Muscle of arm (tissue), 12 donors: ENCODE results near the gene ABO. TPM values are rescaled to one million over a fixed set of nuclear protein-coding genes. Genes with fewer than 3 reads are reported as not detected.
"Not testable (repeated sequence)": the region's sequence is repeated elsewhere in the genome, so short reads cannot be mapped to it uniquely, and the experiment has no call there.

Experiments used
- DNase-seq: peaks from one replicate; pipeline ENCODE4 v3.0.0-alpha.2; 2013
- polyA plus RNA-seq, 12 donors: library from polyadenylated mRNA; unstranded; fragments of 120-200 nt; gene quantifications; one replicate each; pipeline ENCODE4 v1.2.1, GENCODE V29; 2013; ENCODE audit not compliant: insufficient read length in 12 of 12

The ABO gene
- polyA plus RNA-seq, 12 donors: 0.57 to 28.3 (median 2.6) TPM; not detected in 1

GRCh38 chr9:133246562-133246961 lies 28.4 kb downstream of the ABO start:
- no peak for DNase-seq

- no peak for DNase-seq
Observed at GRCh38 chr9:133242991-133243390, 32.0 kb downstream of the ABO start.

DNA sequence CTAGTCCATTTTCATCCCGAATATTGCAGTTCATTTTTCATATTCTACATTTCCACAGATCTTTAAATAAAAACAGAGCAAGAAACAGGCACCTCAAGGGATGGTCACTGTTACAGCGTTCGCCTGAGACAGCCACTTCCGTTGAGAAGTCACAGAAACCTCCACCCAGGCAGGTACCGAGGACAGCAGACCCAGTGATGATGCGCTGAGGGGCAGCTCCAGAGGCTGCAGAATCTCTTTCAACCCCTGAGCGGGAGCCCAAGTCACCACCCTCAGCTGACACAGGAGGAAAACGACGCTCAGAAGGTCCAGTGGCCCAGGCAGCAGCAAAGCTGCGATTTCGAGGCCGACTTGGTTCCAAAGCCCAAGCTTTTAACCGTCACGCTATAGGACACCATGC lies 32.8 kb downstream of the ABO start:
- no peak for DNase-seq

DNA sequence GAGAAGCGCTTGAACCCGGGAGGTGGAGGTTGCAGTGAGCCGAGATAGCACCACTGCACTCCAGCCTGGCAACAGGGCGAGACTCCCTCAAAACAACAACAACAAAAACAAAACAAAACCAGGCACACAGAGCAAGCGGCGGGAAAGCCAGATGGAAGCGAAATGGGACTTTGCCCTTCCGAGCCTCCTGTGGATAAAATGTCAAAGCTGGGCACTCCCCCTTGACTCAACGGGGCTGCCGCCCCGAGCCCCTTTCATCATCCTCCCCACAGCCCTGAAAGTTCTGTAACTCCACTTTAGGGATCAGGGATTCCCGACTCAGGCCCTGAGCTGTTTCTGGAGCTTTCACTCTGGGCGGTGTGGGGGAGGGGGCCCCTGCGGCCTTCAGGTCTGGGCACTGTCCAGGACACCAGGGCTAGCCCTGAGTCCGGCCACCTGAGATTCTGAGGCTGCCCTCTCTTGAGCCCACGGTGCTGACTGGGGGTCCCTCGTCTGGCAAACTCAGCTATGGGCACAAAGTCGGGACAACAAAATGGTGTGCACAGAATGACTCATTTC lies 35.4 kb downstream of the ABO start:
- DNase-seq: no peak

DNA sequence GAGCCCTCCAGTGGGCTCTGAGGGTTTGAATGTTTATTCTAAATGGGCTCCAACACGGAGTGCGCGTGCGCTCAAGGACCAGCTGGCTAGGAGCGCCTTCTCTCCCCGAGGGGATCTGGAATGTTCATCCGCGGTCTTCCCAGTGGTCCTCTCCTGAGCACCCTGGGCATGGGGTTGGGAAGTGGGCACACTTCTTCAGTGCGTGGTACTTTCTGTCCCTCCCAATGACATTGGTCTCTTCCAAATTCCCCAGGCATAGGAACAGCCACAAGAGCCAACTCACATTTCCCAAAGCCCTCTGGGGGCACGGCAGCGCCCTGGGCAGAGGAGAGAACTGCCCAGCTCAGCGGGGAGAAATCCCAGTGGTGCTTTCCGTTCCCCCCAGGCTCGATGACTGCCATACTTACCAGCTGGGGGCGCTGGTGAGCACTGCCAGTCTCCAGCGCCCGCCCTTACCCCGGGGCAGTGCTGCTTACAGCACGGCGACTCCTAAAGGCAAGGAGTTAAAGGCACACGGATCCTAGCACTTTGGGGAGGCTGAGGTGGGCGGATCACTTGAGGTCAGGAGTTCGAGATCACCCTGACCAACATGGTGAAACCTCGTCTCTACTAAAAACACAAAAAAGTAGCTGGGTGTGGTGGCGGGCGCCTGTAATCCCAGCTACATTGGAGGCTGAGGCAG lies 36.0 kb downstream of the ABO start:
- peak; percentile 53 for DNase-seq

GRCh38 chr9:133238272-133238850 lies 36.6 kb downstream of the ABO start:
- DNase-seq: peak; percentile 75

DNA sequence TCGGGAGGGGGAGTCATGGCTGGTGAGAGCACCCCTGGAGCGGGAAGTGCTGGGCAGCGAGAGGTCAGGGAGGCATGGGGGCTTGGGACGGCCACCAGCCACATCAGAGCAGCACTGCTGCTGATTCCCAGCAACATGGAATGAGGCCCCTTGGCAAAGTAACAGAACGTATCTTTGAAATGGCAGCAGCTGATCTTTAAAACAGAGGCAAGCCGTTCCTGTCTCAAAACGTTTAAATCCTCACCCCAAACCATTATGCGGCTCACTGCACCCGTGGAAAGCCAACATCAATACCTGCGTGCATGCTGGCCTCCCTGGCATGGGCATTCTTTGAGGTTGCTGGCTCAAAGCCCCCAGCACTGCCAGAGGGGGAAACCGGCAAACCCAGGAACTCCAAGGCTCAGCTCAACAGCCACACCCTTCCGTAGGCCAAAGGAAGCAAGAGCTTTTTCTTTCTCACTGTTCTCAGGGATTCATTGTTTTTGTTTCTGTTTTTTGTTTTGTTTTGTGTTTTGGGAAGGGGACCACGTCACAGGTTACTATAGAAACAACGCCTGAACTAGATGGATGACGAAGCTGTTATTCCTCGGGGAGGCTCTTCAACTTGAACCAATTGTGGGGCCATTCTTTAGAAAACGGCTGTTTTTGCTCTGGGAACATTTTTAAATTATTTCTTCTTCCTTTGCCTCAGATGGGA lies 37.8 kb downstream of the ABO start:
- peak; percentile 78 for DNase-seq

DNA sequence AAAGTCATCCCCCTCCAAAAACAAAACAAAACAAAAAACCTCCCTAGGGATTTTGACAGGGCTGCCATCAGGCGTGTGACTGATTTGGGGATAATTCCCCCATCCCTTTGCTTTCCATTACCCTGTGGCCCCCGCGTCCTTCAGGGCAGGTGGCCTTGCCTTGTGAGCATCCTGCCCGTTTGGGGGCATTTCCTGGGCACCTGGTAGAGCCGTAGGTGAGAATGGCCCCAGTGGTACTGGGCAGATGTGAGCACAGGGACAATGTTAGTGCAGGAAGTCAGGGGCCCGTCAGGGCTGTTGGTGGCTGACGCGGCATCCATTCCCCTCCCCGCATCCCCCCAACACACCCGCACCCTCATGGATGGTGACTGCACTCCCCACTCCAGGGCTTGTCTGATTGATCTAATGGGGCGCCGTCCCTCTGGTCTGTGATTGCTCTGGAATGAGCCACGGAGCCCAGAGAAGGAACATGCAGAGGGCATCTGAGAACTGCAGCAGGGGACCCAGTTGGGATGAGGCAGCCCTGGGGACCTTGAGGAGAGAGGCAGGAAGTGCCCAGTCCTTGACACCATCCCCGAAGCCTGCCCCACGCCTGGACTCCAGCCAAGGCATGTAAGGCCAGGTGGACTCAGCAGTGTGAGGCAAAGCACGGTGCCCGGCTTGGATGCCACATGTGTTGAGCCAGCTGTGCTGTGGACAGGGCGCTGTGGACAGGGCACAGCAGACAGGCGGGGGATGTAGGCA lies 38.5 kb downstream of the ABO start:
- DNase-seq: not testable (repeated sequence)

DNA sequence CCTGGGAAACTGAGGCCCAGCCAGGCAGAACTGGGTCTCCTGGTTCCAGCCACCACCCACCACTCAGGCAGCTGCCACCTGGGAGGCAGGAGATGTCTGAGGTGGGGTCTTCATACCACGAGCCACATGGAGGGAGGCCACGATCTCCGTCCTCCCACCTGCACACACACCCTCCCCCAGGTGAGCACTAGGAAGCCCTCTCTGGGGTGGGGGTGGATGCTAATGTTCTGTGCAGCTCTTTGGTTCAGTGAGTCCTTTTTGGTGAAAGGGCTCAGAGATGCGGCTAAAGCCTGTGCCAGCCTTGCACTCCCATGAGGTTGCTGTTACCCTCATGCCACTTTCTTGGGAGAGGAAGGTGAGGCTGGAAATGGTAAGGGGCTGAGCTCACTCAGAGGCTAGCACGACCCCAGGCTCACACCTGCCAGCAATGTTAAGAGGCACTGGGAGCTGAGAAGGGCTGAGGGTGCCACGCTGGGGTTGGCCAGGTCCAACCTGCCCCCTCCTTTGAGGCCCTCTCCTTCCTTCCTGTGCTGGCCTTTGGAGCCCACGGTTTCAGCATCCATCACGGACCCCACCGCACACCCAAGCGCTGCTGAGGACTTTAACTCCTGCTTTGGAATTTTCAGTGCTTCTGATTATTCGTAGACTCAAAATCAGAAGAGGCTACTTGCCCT lies 39.3 kb downstream of the ABO start:
- DNase-seq: no peak

GRCh38 chr9:133234577-133235322 lies 40.3 kb downstream of the ABO start:
- DNase-seq: no peak

DNA sequence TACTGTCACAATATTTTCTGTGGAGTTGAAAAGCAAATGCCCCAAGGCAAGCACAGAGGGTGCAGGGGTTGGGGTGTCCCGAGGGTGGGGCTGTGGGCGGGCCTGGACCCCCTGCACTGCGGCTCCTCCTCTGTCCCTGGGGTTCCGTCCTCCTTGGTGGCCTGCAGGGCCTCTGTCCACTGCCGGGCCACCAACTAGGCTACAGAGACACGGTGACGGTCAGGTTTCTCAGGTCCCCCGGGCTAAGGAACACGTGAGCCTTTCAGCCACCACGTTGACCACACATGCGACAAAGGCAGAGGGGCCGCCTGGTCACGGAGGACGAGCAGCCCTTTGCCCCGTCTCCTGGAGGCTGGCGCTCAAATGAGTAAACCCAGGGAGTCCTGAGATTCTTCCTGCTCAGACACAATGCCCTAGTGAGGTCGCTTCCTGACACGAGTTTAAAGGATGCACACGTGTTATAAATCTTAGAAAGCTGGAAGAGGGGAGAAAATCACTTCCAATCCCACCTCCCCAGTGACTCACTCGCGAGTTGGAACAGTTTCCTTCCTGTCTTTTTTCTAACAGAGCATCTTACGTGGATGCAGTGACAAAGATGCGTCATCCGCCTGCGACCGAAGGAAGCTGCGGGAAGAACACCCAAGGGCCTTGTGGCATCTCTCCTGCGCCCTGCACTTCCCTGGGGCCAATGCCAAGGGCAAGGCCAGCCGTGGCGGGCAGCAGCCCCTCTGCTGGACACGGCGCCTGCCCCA lies 41.1 kb downstream of the ABO start:
- no peak for DNase-seq

- not testable (repeated sequence) for DNase-seq
Observed at GRCh38 chr9:133231934-133232568, 43.0 kb downstream of the ABO start.

DNA sequence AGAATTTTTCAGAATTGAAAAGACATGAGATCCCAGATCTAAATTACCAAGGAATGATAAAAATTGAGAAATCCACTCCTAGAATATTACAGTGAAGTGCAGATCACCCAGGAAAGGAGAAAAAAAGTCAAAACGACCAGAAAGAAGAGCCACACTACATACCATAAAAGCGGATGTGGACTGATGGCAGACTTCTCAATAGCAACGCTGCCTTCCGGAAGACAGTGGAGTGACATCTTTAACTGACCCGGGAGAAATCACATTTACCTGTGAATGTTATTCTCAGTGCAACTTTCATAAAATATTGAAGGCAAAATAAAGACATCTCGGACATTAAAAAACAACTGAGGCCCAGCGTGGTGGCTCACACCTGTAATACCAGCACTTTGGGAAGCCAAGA lies 44.5 kb downstream of the ABO start:
- DNase-seq: not testable (repeated sequence)

DNA sequence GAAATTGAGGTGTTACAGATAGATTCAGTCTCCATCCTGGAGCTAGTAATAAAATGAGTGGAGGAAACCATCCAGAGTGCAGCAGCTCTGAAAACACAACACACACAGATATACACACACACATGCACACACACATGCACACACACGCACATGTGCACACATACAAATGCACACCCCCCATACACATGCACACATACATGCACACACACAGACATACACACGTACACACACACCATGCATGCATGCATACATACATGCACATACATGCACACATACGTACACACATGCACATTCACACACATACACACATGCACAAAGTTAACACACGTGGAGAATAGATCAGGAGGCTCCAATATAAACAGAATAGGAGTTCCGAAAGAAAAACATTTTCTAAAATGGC lies 44.9 kb downstream of the ABO start:
- DNase-seq: no peak

- DNase-seq: not testable (repeated sequence)
Observed at GRCh38 chr9:133228474-133229193, 46.4 kb downstream of the ABO start.

- DNase-seq: not testable (repeated sequence)
Observed at GRCh38 chr9:133227996-133228395, 47.0 kb downstream of the ABO start.

DNA sequence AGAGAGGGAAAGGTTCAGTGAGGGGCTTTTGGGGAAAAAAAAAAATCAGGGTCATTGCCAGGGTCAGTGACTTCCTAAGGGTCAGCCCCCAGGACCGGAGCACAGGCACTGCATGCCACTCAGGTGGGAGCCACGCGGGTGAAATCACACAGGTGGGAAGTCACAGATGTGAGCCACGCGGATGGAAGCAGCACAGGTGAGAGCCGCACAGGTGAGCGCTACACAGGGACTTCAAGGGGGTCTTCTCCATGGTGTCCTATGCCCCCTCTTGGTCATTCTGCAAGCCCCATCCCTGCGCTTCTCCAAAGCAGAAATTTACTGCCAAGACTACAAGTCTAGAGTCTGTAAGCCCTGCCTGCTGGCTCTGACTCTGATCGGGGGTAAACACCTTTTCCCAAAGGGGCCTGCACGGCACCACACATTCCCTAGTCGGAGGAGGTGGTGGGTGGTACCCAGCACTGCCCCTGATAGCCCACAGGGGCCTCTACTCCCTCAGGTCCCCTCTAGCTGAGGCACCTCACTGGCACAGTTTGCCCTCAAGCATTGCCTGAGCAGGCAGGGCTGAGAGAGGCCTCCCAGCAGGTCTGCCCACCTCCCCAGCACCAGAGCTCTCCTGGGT lies 47.6 kb downstream of the ABO start:
- DNase-seq: no peak
